ENCODE results near the gene PIGV.
"Not testable (repeated sequence)": the region's sequence is repeated elsewhere in the genome, so short reads cannot be mapped to it uniquely, and the experiment has no call there.

PIGV gene

GRCh38 chr1:26799479-26800142, 11.9 kb downstream of the PIGV start:
- H3K4me3 ChIP-seq (ENCODE audit: control insufficient read depth, low read depth, low read length) = peak overlapping the region; percentile 0

DNA sequence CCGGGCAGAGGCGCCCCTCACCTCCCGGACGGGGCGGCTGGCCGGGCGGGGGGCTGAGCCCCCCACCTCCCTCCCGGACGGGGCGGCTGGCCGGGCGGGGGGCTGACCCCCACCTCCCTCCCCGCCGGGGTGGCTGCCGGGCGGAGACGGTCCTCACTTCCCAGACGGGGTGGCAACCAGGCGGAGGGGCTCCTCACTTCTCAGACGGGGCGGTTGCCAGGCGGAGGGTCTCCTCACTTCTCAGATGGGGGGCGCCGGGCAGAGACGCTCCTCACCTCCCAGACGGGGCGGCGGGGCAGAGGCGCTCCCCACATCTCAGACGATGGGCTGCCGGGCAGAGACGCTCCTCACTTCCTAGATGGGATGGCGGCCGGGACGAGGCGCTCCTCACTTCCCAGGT, 16.2 kb downstream of the PIGV start:
- H3K4me3 ChIP-seq (ENCODE audit: control insufficient read depth, low read depth, low read length); DNase-seq (ENCODE audit: low read depth): not testable (repeated sequence)

More at GRCh38 chr1:26799479-26800142, 11.9 kb downstream of the PIGV start:
- peak; percentile 87 for DNase-seq (ENCODE audit: low read depth)
- TF ChIP-seq CTCF (conservative IDR thresholded peaks at IDR 0.05; ENCODE audit: control insufficient read depth, insufficient read depth, low read depth, low read length) = no peak

- not testable (repeated sequence) for H3K4me3 ChIP-seq (ENCODE audit: control insufficient read depth, low read depth, low read length)
- peak; percentile 87 for TF ChIP-seq CTCF (conservative IDR thresholded peaks at IDR 0.05; ENCODE audit: control insufficient read depth, insufficient read depth, low read depth, low read length)
- DNase-seq (ENCODE audit: low read depth) = peak; percentile 62
Observed at GRCh38 chr1:26810105-26810504, 22.4 kb downstream of the PIGV start.

- no peak for TF ChIP-seq CTCF (conservative IDR thresholded peaks at IDR 0.05; ENCODE audit: control insufficient read depth, insufficient read depth, low read depth, low read length)
- no peak for DNase-seq (ENCODE audit: low read depth)
- H3K4me3 ChIP-seq (ENCODE audit: control insufficient read depth, low read depth, low read length) = no peak overlapping the region
Observed at GRCh38 chr1:26811057-26811456, 23.3 kb downstream of the PIGV start.

GRCh38 chr1:26811708-26812107, 24.0 kb downstream of the PIGV start:
- no peak for TF ChIP-seq CTCF (conservative IDR thresholded peaks at IDR 0.05; ENCODE audit: control insufficient read depth, insufficient read depth, low read depth, low read length)
- DNase-seq (ENCODE audit: low read depth) = no peak
- H3K4me3 ChIP-seq (ENCODE audit: control insufficient read depth, low read depth, low read length) = no peak overlapping the region

DNA sequence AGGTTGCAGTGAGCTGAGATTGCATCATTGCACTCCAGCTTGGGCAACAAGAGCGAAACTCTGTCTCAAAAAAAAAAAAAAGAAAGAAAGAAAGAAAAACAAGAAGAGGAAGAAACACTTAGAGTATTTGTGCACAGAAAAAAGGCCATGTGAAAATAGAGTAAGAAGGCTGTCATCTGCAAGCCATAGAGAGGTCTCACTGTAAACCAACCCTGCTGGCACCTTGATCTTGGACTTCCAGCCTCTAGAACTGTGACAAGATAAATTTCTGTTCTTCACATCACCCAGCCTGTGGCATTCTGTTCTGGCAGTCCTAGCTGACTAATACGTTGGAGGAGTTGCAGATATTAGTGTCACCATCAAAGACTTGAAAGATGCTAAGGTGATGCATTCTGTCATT, 26.6 kb downstream of the PIGV start:
- no peak overlapping the region for H3K4me3 ChIP-seq (ENCODE audit: control insufficient read depth, low read depth, low read length)
- no peak for TF ChIP-seq CTCF (conservative IDR thresholded peaks at IDR 0.05; ENCODE audit: control insufficient read depth, insufficient read depth, low read depth, low read length)
- DNase-seq (ENCODE audit: low read depth) = no peak

GRCh38 chr1:26814893-26815292, 27.1 kb downstream of the PIGV start:
- H3K4me3 ChIP-seq (ENCODE audit: control insufficient read depth, low read depth, low read length) = no peak overlapping the region
- TF ChIP-seq CTCF (conservative IDR thresholded peaks at IDR 0.05; ENCODE audit: control insufficient read depth, insufficient read depth, low read depth, low read length) = no peak
- no peak for DNase-seq (ENCODE audit: low read depth)
